Measurements from ENCODE around the gene ROR1. TPM values are rescaled to one million over a fixed set of nuclear protein-coding genes. Genes with fewer than 3 reads are reported as not detected.

The ROR1 gene
- total RNA-seq, 6 experiments from 2014 or later: 7.4 to 9.4 (median 8.9) TPM

GRCh38 chr1:63865561-63865960 is 91.7 kb downstream of the ROR1 start:
- no peak for TF ChIP-seq CTCF (IDR thresholded peaks at IDR 0.05)
- Mint-ChIP-seq H3K4me1 (ENCODE audit: low read depth) (peaks cover 24% of the 10 kb centered on the region), H3K27me3 (ENCODE audit: insufficient read depth) (peaks cover under 1% of the 10 kb centered on the region; the same call in 1 of the 2 replicates), H3K4me3 (no peak overlapping the region), H3K36me3 (ENCODE audit: low read depth) (no peaks in the 10 kb centered on the region), H3K9me3 (no peaks in the 10 kb centered on the region), H3K27ac (no peak overlapping the region)
- DNase-seq: no peak

- no peak for TF ChIP-seq CTCF (IDR thresholded peaks at IDR 0.05)
- DNase-seq: no peak
- H3K27ac Mint-ChIP-seq: no peak overlapping the region
- peaks cover 24% of the 10 kb centered on the region for H3K4me1 Mint-ChIP-seq (ENCODE audit: low read depth)
- H3K4me3 Mint-ChIP-seq: no peak overlapping the region
- no peaks in the 10 kb centered on the region for H3K9me3 Mint-ChIP-seq
- no peaks in the 10 kb centered on the region for H3K36me3 Mint-ChIP-seq (ENCODE audit: low read depth)
- H3K27me3 Mint-ChIP-seq (ENCODE audit: insufficient read depth): no peaks in the 10 kb centered on the region; the same call in 1 of the 2 replicates
Measured at GRCh38 chr1:63866084-63866483, 92.3 kb downstream of the ROR1 start.

GRCh38 chr1:63867429-63868176 is 93.8 kb downstream of the ROR1 start:
- H3K27me3 Mint-ChIP-seq (ENCODE audit: insufficient read depth): no peaks in the 10 kb centered on the region; the same call in 1 of the 2 replicates
- H3K36me3 Mint-ChIP-seq (ENCODE audit: low read depth): no peaks in the 10 kb centered on the region
- DNase-seq: no peak
- H3K4me1 Mint-ChIP-seq (ENCODE audit: low read depth): peaks cover 24% of the 10 kb centered on the region
- no peaks in the 10 kb centered on the region for H3K9me3 Mint-ChIP-seq
- H3K4me3 Mint-ChIP-seq: no peak overlapping the region
- no peak for TF ChIP-seq CTCF (IDR thresholded peaks at IDR 0.05)
- no peak overlapping the region for H3K27ac Mint-ChIP-seq

GRCh38 chr1:63868268-63868781 is 94.5 kb downstream of the ROR1 start:
- TF ChIP-seq CTCF (IDR thresholded peaks at IDR 0.05): no peak
- Mint-ChIP-seq H3K9me3 (no peaks in the 10 kb centered on the region), H3K27me3 (ENCODE audit: insufficient read depth) (no peaks in the 10 kb centered on the region; the same call in 1 of the 2 replicates), H3K4me1 (ENCODE audit: low read depth) (peaks cover 31% of the 10 kb centered on the region), H3K27ac (no peak overlapping the region), H3K36me3 (ENCODE audit: low read depth) (no peaks in the 10 kb centered on the region), H3K4me3 (no peak overlapping the region)
- DNase-seq: peak; percentile 12

- TF ChIP-seq CTCF (IDR thresholded peaks at IDR 0.05): no peak; the same call in 1 of the 2 replicates
- Mint-ChIP-seq H3K36me3 (ENCODE audit: low read depth) (no peaks in the 10 kb centered on the region), H3K4me1 (ENCODE audit: low read depth) (peaks cover 43% of the 10 kb centered on the region), H3K9me3 (no peaks in the 10 kb centered on the region), H3K27me3 (ENCODE audit: insufficient read depth) (no peaks in the 10 kb centered on the region; the same call in 1 of the 2 replicates), H3K27ac (no peak overlapping the region), H3K4me3 (no peak overlapping the region)
- no peak for DNase-seq
Measured at GRCh38 chr1:63870152-63870551, 96.3 kb downstream of the ROR1 start.
